A673 (cell line): ENCODE data around the gene SAMD4B. TPM values are rescaled to one million over a fixed set of nuclear protein-coding genes. Genes with fewer than 3 reads are reported as not detected.
A peak's percentile ranks its signal among the peaks of the same experiment; 100 is the strongest.

Experiments
- BruUV-seq: library from RNA; stranded (reverse); fragments of 400-500 nt; replicated peaks from 2 replicates; lab custom pipeline; 2021; lab: Mats Ljungman, UMichigan
- CTCF ChIA-PET: fragments of 300-600 bp; sonication (Branson Sonifier 250); formaldehyde crosslinking; loops from one replicate; lab custom pipeline; 2022; ENCODE audit warnings: antibody characterized with exemption; lab: Charles Lee
- POLR2A ChIA-PET: fragments of 300-600 bp; sonication (Branson Sonifier 250); formaldehyde crosslinking; loops from one replicate; lab custom pipeline; 2022; ENCODE audit warnings: antibody characterized with exemption; ENCODE audit not compliant: low non-redundant PET; lab: Charles Lee
- DNase-seq: peaks from one replicate; pipeline ENCODE4 v3.0.0-alpha.2; 2015; ENCODE audit warnings: low spot score
- H3K27ac ChIP-seq: fragments of 200-600 bp; sonication (generic); 2 replicates; pipeline ENCODE4 v1.5.1; 2016; ENCODE audit warnings: mixed run types, low read depth, mild to moderate bottlenecking, mixed read lengths, antibody characterized with exemption, low read length; ENCODE audit not compliant: poor library complexity, severe bottlenecking
- H3K27me3 ChIP-seq: fragments of 200-600 bp; sonication (generic); replicated peaks from 2 replicates; pipeline ENCODE4 v1.6.1; 2017; ENCODE audit warnings: mixed run types, low read depth, mild to moderate bottlenecking, mixed read lengths, antibody characterized with exemption, low read length; ENCODE audit not compliant: insufficient read depth, poor library complexity
- H3K36me3 ChIP-seq: fragments of 200-600 bp; sonication (generic); 2 replicates; pipeline ENCODE4 v1.6.1; 2016; ENCODE audit warnings: mixed run types, mild to moderate bottlenecking, mixed read lengths, antibody characterized with exemption, low read length; ENCODE audit not compliant: insufficient read depth, poor library complexity, severe bottlenecking
- H3K4me1 ChIP-seq: fragments of 200-600 bp; sonication (generic); 2 replicates; pipeline ENCODE4 v1.6.1; 2017; ENCODE audit warnings: mixed run types, mild to moderate bottlenecking, mixed read lengths, antibody characterized with exemption, low read length; ENCODE audit not compliant: insufficient read depth, poor library complexity, severe bottlenecking
- H3K4me3 ChIP-seq: fragments of 200-600 bp; sonication (generic); 2 replicates; pipeline ENCODE4 v1.5.1; 2016; ENCODE audit warnings: low read depth, mixed run types, mild to moderate bottlenecking, mixed read lengths, low read length; ENCODE audit not compliant: poor library complexity, severe bottlenecking
- H3K9me3 ChIP-seq: fragments of 200-600 bp; sonication (generic); 2 replicates; pipeline ENCODE4 v1.6.1; 2016; ENCODE audit warnings: mixed run types, low read depth, mild to moderate bottlenecking, mixed read lengths, antibody characterized with exemption, low read length; ENCODE audit not compliant: poor library complexity, severe bottlenecking
- EZH2 ChIP-seq: fragments of 200-600 bp; sonication (generic); IDR thresholded peaks from 2 replicates; pipeline ENCODE4 v1.6.1; 2017; ENCODE audit warnings: borderline replicate concordance, low read depth, mild to moderate bottlenecking, mixed read lengths, antibody characterized with exemption, low read length; ENCODE audit not compliant: poor library complexity, severe bottlenecking
- intact Hi-C: fragments of 100-400 bp; cut with micrococcal nuclease; formaldehyde crosslinking; loops from one replicate; pipeline ENCODE4 v1.10.0; 2022; ENCODE audit not compliant: unreplicated experiment
- total RNA-seq: library from RNA; stranded (reverse); gene quantifications from 2 replicates; pipeline ENCODE4 v1.2.3, GENCODE V29; 2021
- TF ChIP-seq, protein P1 (sequence below): fragments of 300-800, 200-600 bp; sonication (generic); conservative IDR thresholded peaks from 2 replicates; pipeline ENCODE4 v1.5.1; 2017; ENCODE audit warnings: low read depth, mild to moderate bottlenecking, antibody characterized with exemption, low read length, moderate library complexity, mixed read lengths

The SAMD4B gene
- total RNA-seq, 1 experiment from 2014 or later = 168 TPM

DNA sequence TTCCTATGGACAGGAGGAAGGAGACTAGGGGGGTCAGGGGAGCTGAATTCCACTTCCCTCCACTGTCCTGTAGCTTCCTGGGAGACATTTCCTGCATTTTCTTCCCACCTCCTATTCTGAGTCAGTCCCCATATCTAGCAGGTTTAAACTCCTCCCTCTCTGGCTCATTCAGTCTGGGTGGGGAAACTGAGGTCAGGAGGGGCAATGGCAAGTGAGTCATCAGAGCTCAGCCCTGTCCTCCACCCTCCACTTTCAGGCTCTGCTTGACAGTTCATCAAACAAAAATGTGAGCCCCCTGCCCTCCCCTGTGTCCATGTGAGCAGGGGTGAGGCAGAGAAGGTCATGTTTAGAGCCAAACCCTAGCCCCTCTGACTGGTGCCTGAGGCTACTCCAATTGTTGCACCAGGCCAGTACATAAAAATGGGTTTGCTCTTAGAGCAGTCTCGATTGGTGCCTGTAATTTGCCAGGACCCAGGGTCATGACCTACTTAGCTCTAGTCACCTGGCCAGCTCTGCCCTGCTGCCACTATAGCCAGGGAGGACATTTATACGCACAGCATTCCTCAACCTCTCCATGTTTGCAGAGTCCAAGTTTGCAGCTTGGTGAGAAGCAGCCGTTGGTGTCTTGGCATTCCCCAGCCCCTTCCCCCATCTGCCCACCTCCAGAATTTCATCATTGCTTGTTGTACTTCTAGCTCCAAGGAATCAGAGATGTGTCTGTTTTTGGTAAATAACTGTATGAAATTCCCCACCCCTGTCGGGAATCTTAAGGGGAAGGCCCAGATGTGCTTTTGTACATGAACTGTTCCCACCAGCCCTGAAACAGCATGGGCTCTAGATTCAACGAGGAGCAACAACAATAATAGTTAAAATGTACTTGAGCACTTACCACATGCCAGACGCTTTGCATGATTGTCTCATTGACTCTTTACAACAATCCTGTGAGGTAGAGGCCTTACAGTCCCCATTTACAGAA, 20.7 kb downstream of the SAMD4B start:
- intact Hi-C loops = no loop called here
- TF ChIP-seq, protein P1, sequence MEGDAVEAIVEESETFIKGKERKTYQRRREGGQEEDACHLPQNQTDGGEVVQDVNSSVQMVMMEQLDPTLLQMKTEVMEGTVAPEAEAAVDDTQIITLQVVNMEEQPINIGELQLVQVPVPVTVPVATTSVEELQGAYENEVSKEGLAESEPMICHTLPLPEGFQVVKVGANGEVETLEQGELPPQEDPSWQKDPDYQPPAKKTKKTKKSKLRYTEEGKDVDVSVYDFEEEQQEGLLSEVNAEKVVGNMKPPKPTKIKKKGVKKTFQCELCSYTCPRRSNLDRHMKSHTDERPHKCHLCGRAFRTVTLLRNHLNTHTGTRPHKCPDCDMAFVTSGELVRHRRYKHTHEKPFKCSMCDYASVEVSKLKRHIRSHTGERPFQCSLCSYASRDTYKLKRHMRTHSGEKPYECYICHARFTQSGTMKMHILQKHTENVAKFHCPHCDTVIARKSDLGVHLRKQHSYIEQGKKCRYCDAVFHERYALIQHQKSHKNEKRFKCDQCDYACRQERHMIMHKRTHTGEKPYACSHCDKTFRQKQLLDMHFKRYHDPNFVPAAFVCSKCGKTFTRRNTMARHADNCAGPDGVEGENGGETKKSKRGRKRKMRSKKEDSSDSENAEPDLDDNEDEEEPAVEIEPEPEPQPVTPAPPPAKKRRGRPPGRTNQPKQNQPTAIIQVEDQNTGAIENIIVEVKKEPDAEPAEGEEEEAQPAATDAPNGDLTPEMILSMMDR = no peak
- no peak for TF ChIP-seq EZH2
- ChIA-PET CTCF (interaction anchor here (0.5 kb wide), 1 partner anchor 162 kb away, joined by 12 read pairs; no protein-coding TSS in a partner anchor), POLR2A (no interaction called here)
- DNase-seq = no peak
- BruUV-seq = no TSS peak
- Histone ChIP-seq H3K36me3 (peaks cover 41% of the 10 kb centered on the region), H3K4me1 (peaks cover 16% of the 10 kb centered on the region), H3K27me3 (no peaks in the 10 kb centered on the region), H3K9me3 (no peaks in the 10 kb centered on the region), H3K4me3 (no peak overlapping the region), H3K27ac (peak overlapping the region; percentile 59)

DNA sequence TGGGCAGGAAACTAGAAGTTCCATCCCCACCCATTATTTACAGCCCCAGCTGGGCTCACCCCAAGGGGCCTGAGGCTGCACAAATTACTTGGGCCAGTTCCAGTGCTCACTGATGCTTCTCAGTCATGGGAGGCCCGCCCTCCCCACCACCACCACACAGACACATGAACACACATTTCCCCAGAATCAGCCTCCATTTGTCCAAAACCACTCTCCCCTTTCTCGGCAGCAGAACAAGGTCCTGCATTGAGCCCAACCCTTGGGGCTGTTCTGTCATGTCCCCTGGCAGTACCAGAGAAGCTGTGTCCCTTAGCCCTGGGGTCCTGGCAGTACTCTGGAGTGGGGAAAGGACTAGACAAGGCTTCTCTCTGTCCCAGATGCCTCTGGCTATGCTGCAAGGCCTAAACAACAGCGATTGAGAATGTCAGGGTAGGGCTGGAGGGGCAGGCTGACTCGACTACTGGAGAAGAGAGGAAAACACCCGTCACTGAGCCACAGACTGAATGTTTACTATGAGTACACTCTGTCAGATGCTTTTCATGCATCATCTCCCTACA, 21.8 kb downstream of the SAMD4B start:
- no peak for TF ChIP-seq EZH2
- TF ChIP-seq, protein P1 = no peak
- H3K4me1 ChIP-seq = peaks cover 16% of the 10 kb centered on the region
- intact Hi-C loops = no loop called here
- ChIA-PET POLR2A (no interaction called here), CTCF (no interaction called here)
- H3K36me3 ChIP-seq = peaks cover 34% of the 10 kb centered on the region
- H3K4me3 ChIP-seq = no peak overlapping the region
- peak; percentile 47 for DNase-seq
- BruUV-seq = no TSS peak
- H3K27ac ChIP-seq = peak overlapping the region; percentile 59
- no peaks in the 10 kb centered on the region for H3K9me3 ChIP-seq
- H3K27me3 ChIP-seq = no peaks in the 10 kb centered on the region

DNA sequence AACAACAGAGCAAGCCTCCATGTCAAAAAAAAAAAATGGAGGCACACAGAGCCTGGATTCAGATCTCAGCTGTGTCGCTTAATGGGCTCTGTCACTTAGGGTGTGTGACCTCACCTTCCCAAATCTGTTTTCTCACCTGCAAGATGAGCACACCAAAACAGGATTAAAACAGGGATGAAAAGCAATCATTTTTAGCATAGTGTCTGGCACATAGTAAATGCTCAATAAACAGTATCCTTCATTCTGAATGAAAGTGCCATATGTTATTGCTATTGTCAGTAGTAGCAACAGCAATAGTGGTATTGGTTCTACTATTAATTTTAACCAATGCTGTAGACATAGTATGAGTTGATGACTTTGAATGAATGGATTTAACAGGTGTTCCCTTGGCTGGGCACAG, 23.3 kb downstream of the SAMD4B start:
- POLR2A ChIA-PET = no interaction called here

More for the DNA sequence above, 23.3 kb downstream of the SAMD4B start:
- Histone ChIP-seq H3K27me3 (no peaks in the 10 kb centered on the region), H3K9me3 (no peaks in the 10 kb centered on the region), H3K27ac (no peak overlapping the region), H3K36me3 (peaks cover 40% of the 10 kb centered on the region), H3K4me3 (no peak overlapping the region), H3K4me1 (peaks cover 16% of the 10 kb centered on the region)
- no peak for TF ChIP-seq EZH2
- TF ChIP-seq, protein P1 = no peak
- intact Hi-C loops = no loop called here
- no TSS peak for BruUV-seq
- DNase-seq = no peak
- CTCF ChIA-PET = no interaction called here
